Activated CD4-positive, alpha-beta memory T cell treated with anti-CD3 and anti-CD28 coated beads for 36 hours (primary cell): Measurements from ENCODE around the gene FARS2. TPM values are rescaled to one million over a fixed set of nuclear protein-coding genes. Genes with fewer than 3 reads are reported as not detected.

Source experiments
- CTCF ChIA-PET: fragments of 350-600 bp; sonication (Branson Sonifier 250); formaldehyde crosslinking; loops from one replicate; lab custom pipeline; 2021; ENCODE audit warnings: antibody characterized with exemption, inconsistent platforms; lab: Charles Lee
- POLR2A ChIA-PET: fragments of 350-600 bp; sonication (Branson Sonifier 250); formaldehyde crosslinking; loops from one replicate; lab custom pipeline; 2021; ENCODE audit warnings: antibody characterized with exemption; lab: Charles Lee
- DNase-seq: peaks from one replicate; pipeline ENCODE4 v3.0.0-alpha.2; 2020
- H3K27ac Mint-ChIP-seq: one replicate; pipeline ENCODE4 v1.8.0; 2021; ENCODE audit warnings: mixed read lengths
- H3K27me3 Mint-ChIP-seq: one replicate; pipeline ENCODE4 v1.8.0; 2021; ENCODE audit warnings: mixed read lengths
- H3K36me3 Mint-ChIP-seq: one replicate; pipeline ENCODE4 v1.8.0; 2021; ENCODE audit warnings: mixed read lengths
- H3K4me1 Mint-ChIP-seq: one replicate; pipeline ENCODE4 v1.8.0; 2021; ENCODE audit warnings: low read depth, mixed read lengths
- H3K4me3 Mint-ChIP-seq: one replicate; pipeline ENCODE4 v1.8.0; 2021; ENCODE audit warnings: mild to moderate bottlenecking, mixed read lengths
- H3K9me3 Mint-ChIP-seq: one replicate; pipeline ENCODE4 v1.8.0; 2021; ENCODE audit warnings: mixed read lengths
- intact Hi-C: fragments of 100-400 bp; cut with micrococcal nuclease; formaldehyde crosslinking; loops from one replicate; pipeline ENCODE4 v1.15.1; 2023
- total RNA-seq, 2 experiments: library from RNA; stranded (reverse); gene quantifications; one replicate each; pipeline ENCODE4 v1.2.3, GENCODE V29; 2021

The FARS2 gene
- total RNA-seq, 2 experiments from 2014 or later: 22.7 to 23.7 TPM

DNA sequence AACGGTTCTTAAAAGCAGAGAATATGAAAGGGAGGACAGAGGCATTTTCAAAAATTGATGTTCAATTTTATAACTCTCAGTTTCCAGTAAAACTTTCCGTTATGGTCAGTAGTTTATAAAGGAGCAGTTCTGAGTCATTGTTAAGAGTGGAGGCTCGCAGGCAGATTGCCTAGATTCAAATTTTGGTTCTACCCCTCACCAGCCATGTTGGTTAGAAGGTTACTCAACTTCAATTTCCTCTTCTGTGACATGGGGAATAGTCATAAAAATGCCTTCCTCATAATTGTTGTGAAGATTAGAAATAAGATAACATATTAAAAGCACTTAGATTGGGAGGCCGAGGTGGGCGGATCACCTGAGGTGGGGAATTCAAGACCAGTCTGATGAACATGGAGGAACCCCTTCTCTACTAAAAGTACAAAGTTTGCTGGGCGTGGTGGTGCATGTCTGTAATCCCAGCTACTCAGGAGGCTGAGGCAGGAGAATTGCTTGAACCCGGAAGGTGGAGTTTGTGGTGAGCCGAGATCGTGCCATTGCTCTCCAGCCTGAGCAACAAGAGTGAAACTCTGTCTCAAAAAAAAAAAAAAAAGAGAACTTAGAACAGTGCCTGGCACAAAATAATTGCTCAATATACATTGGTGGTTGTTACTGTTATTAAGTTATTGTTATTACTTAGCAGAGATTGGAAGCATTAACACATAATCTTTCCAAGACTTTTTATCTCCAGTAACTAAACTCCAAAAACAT lies 396.5 kb downstream of the FARS2 start:
- Mint-ChIP-seq H3K27ac (no peak overlapping the region), H3K9me3 (no peaks in the 10 kb centered on the region), H3K4me1 (no peaks in the 10 kb centered on the region), H3K4me3 (no peak overlapping the region), H3K36me3 (peaks cover 9% of the 10 kb centered on the region), H3K27me3 (no peaks in the 10 kb centered on the region)
- no peak for DNase-seq
- intact Hi-C loops: no loop called here
- POLR2A ChIA-PET: no interaction called here
- CTCF ChIA-PET: no interaction called here

DNA sequence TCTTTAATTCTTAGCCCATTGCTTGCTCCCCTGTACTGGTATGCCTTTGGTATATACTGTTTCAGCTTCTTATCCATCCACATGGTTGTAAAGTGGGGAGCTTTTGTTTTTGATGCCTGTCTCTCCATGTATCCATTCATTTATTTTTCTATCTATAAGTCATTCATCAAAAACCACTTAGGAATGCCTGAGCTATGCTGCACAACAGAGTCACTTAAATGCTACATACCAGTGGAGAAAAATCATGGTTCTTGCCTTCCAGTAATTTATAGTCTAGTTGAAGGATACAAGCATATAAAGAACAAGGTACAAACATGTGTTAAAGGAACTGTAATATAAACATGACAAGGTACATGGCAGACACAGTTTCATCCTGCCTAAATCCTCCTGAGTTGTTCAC lies 398.2 kb downstream of the FARS2 start:
- ChIA-PET POLR2A (no interaction called here), CTCF (no interaction called here)
- peaks cover 10% of the 10 kb centered on the region for H3K4me1 Mint-ChIP-seq
- no peak for DNase-seq
- peaks cover 9% of the 10 kb centered on the region for H3K36me3 Mint-ChIP-seq
- H3K9me3 Mint-ChIP-seq: no peaks in the 10 kb centered on the region
- no peaks in the 10 kb centered on the region for H3K27me3 Mint-ChIP-seq
- intact Hi-C loops: no loop called here
- no peak overlapping the region for H3K4me3 Mint-ChIP-seq
- H3K27ac Mint-ChIP-seq: no peak overlapping the region

DNA sequence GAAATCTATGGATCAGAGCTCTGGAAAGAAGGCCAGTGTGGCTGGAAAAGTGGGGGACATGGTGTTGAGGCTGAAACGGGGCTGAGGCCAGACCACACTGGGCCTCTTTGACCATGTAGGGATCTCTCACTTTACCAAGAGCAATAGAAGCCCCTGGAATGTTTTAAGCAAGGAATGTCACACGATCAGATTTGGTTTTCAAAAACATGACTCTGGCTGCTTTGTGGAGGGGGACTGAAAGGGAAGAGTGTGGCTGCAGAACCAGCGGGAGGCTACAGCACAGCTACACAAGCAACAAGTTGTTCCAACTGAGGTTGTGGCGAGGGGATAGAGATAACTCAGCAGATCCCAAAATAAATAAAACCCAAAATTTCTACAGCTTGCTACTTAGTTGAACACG lies 399.5 kb downstream of the FARS2 start:
- peaks cover 23% of the 10 kb centered on the region for H3K4me1 Mint-ChIP-seq

DNA sequence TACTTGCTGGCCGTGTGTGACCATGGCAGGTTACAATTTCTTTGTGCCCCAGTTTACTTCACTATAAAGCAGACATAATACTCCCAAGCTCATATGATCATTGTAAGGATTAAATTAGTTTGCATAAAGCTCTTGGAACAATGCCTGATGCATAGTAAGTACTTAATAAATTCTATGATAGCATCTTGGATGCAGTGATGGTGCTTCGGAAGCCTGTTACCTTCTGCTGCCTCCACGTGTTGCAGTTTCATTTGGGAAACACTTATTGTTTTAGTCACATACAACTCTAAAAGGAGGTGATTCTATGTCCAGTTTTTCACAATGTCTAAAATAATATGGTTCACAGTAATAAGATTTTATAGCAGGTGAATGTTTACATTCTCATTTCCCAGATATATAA lies 401.5 kb downstream of the FARS2 start:
- Mint-ChIP-seq H3K36me3 (peaks cover 2% of the 10 kb centered on the region), H3K9me3 (no peaks in the 10 kb centered on the region), H3K4me1 (peaks cover 38% of the 10 kb centered on the region), H3K27me3 (no peaks in the 10 kb centered on the region), H3K4me3 (no peak overlapping the region), H3K27ac (no peak overlapping the region)
- DNase-seq: no peak
- ChIA-PET CTCF (no interaction called here), POLR2A (no interaction called here)
- intact Hi-C loops: no loop called here

More for the DNA sequence above, 399.5 kb downstream of the FARS2 start:
- POLR2A ChIA-PET: no interaction called here
- H3K4me3 Mint-ChIP-seq: no peak overlapping the region
- H3K27ac Mint-ChIP-seq: no peak overlapping the region
- peaks cover 2% of the 10 kb centered on the region for H3K36me3 Mint-ChIP-seq
- H3K27me3 Mint-ChIP-seq: no peaks in the 10 kb centered on the region
- intact Hi-C loops: no loop called here
- H3K9me3 Mint-ChIP-seq: no peaks in the 10 kb centered on the region
- CTCF ChIA-PET: no interaction called here
- no peak for DNase-seq

DNA sequence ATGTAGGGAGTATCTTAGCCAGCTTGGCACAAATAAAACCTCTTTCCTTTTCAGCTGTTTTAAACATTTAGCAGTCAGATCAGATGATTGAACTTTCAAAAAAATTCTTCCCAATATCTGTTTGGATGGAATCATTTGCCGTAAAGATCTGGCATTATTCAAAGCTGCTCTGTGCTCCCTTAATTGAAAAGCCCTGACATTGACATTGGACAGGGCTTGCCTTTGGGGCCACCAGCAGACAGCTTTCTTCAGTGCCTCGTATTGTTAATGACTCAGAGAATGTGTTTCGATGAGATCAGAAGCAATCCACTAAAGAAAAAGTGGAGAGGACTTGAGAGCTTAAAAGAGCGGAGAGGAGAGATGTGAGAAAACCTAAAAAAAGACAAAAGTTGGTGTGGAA lies 401.9 kb downstream of the FARS2 start:
- H3K27ac Mint-ChIP-seq: no peak overlapping the region

DNA sequence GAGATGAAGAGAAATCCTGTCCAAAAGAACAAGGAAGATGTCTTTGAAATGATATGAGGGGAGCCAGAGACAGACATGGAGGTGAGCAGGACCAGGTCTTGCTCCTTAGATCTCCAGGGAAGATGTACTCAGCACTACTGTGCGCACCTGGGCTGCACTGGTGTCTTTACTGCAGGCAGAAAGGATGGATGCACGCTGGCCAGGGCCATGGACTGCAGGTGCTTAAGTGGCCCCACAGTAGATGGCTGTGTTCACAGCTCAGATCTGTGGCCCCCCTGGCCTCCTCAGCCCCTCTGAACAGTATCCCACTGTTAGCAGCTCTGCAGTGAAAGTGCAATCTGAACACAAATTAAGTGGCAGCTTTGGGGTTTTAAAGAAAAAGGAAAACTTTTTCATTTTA lies 402.4 kb downstream of the FARS2 start:
- CTCF ChIA-PET: no interaction called here
- no peaks in the 10 kb centered on the region for H3K27me3 Mint-ChIP-seq
- no peak overlapping the region for H3K4me3 Mint-ChIP-seq
- DNase-seq: no peak
- POLR2A ChIA-PET: interaction anchor here (0.5 to 0.9 kb wide), 2 partner anchors 17 to 68 kb away, joined by 3 to 4 read pairs; no protein-coding TSS in a partner anchor
- peaks cover 2% of the 10 kb centered on the region for H3K36me3 Mint-ChIP-seq
- H3K27ac Mint-ChIP-seq: no peak overlapping the region
- intact Hi-C loops: no loop called here
- no peaks in the 10 kb centered on the region for H3K9me3 Mint-ChIP-seq
- peaks cover 43% of the 10 kb centered on the region for H3K4me1 Mint-ChIP-seq

More for the DNA sequence above, 401.9 kb downstream of the FARS2 start:
- no peak for DNase-seq
- CTCF ChIA-PET: no interaction called here
- H3K27me3 Mint-ChIP-seq: no peaks in the 10 kb centered on the region
- no peak overlapping the region for H3K4me3 Mint-ChIP-seq
- POLR2A ChIA-PET: interaction anchor here (0.5 to 0.9 kb wide), 2 partner anchors 17 to 68 kb away, joined by 3 to 4 read pairs; no protein-coding TSS in a partner anchor
- intact Hi-C loops: no loop called here
- H3K36me3 Mint-ChIP-seq: peaks cover 2% of the 10 kb centered on the region
- H3K9me3 Mint-ChIP-seq: no peaks in the 10 kb centered on the region
- H3K4me1 Mint-ChIP-seq: peaks cover 42% of the 10 kb centered on the region

DNA sequence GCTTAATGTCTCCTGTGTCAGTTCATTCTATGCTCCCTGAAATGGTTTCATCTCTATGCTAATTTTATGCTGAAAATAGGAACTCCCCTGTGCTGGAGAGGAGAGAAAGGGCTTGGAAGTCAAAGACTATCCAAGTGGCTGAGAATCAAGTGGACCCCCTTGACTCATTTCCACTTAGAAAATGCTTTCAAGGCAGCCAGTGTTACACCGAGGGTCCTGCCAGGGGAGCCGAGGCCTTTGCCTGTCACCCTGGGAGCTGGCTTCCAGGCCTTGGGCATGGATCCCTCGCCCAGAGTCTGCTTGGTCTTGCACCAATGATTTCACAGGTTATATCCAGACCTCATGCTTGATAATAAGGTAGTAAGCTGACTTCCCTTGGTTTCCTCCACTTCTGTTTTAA lies 402.8 kb downstream of the FARS2 start:
- intact Hi-C loops: no loop called here
- H3K27ac Mint-ChIP-seq: no peak overlapping the region
- no peak overlapping the region for H3K4me3 Mint-ChIP-seq
- CTCF ChIA-PET: no interaction called here
- POLR2A ChIA-PET: interaction anchor here (0.9 kb wide), 1 partner anchor 16 kb away, joined by 4 read pairs; no protein-coding TSS in a partner anchor
- peaks cover 2% of the 10 kb centered on the region for H3K36me3 Mint-ChIP-seq
- no peak for DNase-seq
- no peaks in the 10 kb centered on the region for H3K27me3 Mint-ChIP-seq
- peaks cover 43% of the 10 kb centered on the region for H3K4me1 Mint-ChIP-seq
- no peaks in the 10 kb centered on the region for H3K9me3 Mint-ChIP-seq

DNA sequence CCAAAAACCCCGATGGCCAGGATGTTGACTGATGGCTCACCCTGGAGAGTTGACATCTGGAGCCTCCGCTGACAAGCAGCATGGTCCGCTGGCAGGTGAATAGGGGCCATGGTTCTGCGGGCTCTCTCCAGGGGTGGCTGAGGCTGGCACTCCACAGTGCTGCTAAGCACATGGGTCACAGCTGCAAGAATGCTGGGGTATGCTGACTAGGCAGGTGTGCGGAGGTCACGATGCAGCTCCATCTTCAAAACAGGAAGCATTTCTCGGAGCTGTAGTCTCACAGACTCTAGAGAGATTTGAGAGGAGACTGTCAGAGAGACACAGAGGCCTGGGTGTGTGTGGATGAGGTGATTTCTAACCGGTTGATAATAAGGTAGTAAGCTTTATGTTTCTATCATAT lies 403.9 kb downstream of the FARS2 start:
- no peaks in the 10 kb centered on the region for H3K36me3 Mint-ChIP-seq
- peak; percentile 33 for DNase-seq
- ChIA-PET POLR2A (no interaction called here), CTCF (no interaction called here)
- H3K27me3 Mint-ChIP-seq: no peaks in the 10 kb centered on the region
- peak overlapping the region; percentile 17 for H3K4me3 Mint-ChIP-seq
- no peaks in the 10 kb centered on the region for H3K9me3 Mint-ChIP-seq
- intact Hi-C loops: loop anchor here (5.0 kb wide), 1 partner anchor 38 kb away; no protein-coding TSS in a partner anchor
- H3K27ac Mint-ChIP-seq: peak overlapping the region; percentile 25
- H3K4me1 Mint-ChIP-seq: peaks cover 45% of the 10 kb centered on the region

DNA sequence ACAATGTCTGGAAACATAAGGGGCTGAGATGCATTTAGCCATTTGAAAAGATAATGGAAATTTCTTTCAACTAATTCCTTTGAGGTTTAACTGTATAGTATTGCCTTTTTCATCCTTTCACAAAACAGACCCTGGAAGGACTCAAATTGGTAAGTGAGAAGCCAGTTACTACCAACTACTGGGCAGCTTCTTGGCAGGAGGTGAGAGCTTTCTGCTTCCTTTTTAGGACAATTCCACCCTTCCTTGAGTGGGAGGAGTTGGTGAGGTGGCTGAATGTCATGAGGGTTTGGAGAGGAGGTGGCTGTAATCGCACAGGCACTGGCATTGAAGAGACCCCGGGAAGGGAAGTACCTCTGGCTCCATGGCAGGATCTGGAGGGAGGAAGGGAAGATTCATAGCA lies 404.4 kb downstream of the FARS2 start:
- Mint-ChIP-seq H3K4me1 (peaks cover 50% of the 10 kb centered on the region), H3K27me3 (no peaks in the 10 kb centered on the region), H3K36me3 (no peaks in the 10 kb centered on the region), H3K9me3 (no peaks in the 10 kb centered on the region), H3K27ac (peak overlapping the region; percentile 25), H3K4me3 (peak overlapping the region; percentile 17)
- ChIA-PET CTCF (no interaction called here), POLR2A (no interaction called here)
- DNase-seq: no peak
- intact Hi-C loops: loop anchor here (5.0 kb wide), 1 partner anchor 38 kb away; no protein-coding TSS in a partner anchor

DNA sequence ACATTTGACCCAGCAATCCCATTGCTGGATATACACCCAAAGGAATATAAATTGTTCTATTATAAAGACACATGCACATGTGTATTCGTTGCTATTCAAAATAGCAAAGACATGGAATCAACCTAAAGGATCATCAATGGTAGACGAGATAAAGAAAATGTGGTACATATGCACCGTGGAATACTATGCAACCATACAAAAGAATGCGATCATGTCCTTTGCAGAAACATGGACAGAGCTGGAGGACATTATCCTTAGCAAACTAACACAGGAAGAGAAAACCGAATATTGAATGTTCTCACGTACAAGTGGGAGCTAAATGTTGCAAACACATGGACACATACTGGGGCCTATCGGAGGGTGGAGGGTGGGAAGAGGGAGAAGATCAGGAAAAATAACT lies 405.4 kb downstream of the FARS2 start:
- intact Hi-C loops: loop anchor here (5.0 kb wide), 1 partner anchor 39 kb away; no protein-coding TSS in a partner anchor
- H3K27me3 Mint-ChIP-seq: no peaks in the 10 kb centered on the region
- H3K36me3 Mint-ChIP-seq: no peaks in the 10 kb centered on the region
- CTCF ChIA-PET: no interaction called here
- no peaks in the 10 kb centered on the region for H3K9me3 Mint-ChIP-seq
- H3K4me1 Mint-ChIP-seq: peaks cover 59% of the 10 kb centered on the region
- no peak overlapping the region for H3K27ac Mint-ChIP-seq
- POLR2A ChIA-PET: no interaction called here
- H3K4me3 Mint-ChIP-seq: no peak overlapping the region
- DNase-seq: no peak

DNA sequence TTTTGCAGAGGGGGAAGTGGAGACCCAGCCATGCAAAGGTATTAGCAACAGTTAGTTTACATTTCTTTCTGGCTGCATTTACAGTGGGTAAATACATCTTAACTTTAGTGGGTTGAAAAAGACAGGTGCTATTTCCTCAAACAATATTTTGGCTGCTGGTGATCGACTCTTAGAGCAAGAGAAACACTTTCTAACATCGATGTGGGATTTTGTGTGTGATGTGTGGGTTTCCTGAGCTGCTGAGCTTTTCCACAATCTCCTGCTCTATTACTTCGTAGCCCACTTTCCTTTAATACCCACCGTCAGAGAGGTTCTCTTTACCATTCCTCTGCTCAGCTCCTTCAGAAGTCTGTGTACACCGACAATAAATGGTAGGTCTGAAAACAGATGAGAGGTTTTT lies 406.4 kb downstream of the FARS2 start:
- Mint-ChIP-seq H3K27me3 (no peaks in the 10 kb centered on the region), H3K4me1 (peaks cover 64% of the 10 kb centered on the region), H3K9me3 (no peaks in the 10 kb centered on the region), H3K36me3 (peaks cover 2% of the 10 kb centered on the region), H3K27ac (no peak overlapping the region), H3K4me3 (no peak overlapping the region)
- intact Hi-C loops: loop anchor here (5.0 kb wide), 1 partner anchor 40 kb away; no protein-coding TSS in a partner anchor
- POLR2A ChIA-PET: no interaction called here
- CTCF ChIA-PET: interaction anchor here (0.6 to 1.3 kb wide), 2 partner anchors 41 to 196 kb away, joined by 3 to 4 read pairs; no protein-coding TSS in a partner anchor
- DNase-seq: no peak

DNA sequence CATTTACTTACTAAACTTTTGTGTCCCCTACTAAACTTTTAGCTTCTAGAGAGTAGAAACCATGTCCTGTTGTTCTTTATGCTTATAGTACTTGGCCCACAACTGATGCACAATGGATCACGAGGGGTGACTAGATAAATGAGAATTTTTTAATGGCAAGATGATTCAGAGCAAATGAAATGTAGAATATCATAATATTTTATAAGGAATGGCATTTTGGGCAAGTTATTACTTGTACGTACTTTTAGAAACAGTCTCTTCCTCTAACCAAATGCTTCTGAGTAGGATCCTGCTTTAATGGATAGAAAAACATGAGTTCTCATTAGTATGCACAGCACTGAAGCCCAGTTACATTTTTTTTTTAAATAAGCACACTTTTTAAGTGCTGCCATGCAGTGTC lies 409.1 kb downstream of the FARS2 start:
- DNase-seq: no peak
- no peaks in the 10 kb centered on the region for H3K27me3 Mint-ChIP-seq
- peaks cover 2% of the 10 kb centered on the region for H3K36me3 Mint-ChIP-seq
- ChIA-PET CTCF (interaction anchor here (0.8 kb wide), 2 partner anchors 25 to 199 kb away, joined by 3 read pairs; no protein-coding TSS in a partner anchor), POLR2A (no interaction called here)
- H3K27ac Mint-ChIP-seq: no peak overlapping the region
- H3K9me3 Mint-ChIP-seq: no peaks in the 10 kb centered on the region
- intact Hi-C loops: no loop called here
- no peak overlapping the region for H3K4me3 Mint-ChIP-seq
- peaks cover 45% of the 10 kb centered on the region for H3K4me1 Mint-ChIP-seq
